Nephron (organoid): ENCODE results near the gene RRP36.
"Not testable (repeated sequence)": the region's sequence is repeated elsewhere in the genome, so short reads cannot be mapped to it uniquely, and the experiment has no call there.

Experiments
- H3K27ac Mint-ChIP-seq, 3 experiments: 2 replicates each; pipeline ENCODE4 v1.8.0; 2020; ENCODE audit warnings: mixed read lengths in 3 of 3, mild to moderate bottlenecking in 2 of 3, moderate library complexity in 1 of 3
- H3K27me3 Mint-ChIP-seq: 2 replicates; pipeline ENCODE4 v1.8.0; 2021; ENCODE audit warnings: low read depth, mild to moderate bottlenecking, moderate library complexity, mixed read lengths
- H3K36me3 Mint-ChIP-seq: 2 replicates; pipeline ENCODE4 v1.8.0; 2020; ENCODE audit warnings: low read depth, mixed read lengths
- H3K4me1 Mint-ChIP-seq: 2 replicates; pipeline ENCODE4 v1.8.0; 2020; ENCODE audit warnings: mixed read lengths
- H3K4me3 Mint-ChIP-seq, 3 experiments: 2 replicates each; pipeline ENCODE4 v1.8.0; 2020; ENCODE audit warnings: mild to moderate bottlenecking in 3 of 3, mixed read lengths in 3 of 3, moderate library complexity in 2 of 3
- H3K9me3 Mint-ChIP-seq: 2 replicates; pipeline ENCODE4 v1.8.0; 2020; ENCODE audit warnings: mixed read lengths
- TF ChIP-seq, protein P1 (sequence below), 3 experiments: fragments of 200-600 bp; sonication (generic); IDR thresholded peaks; one replicate each; pipeline ENCODE4 v1.5.0; 2021; ENCODE audit warnings: antibody characterized with exemption in 3 of 3; ENCODE audit not compliant: unreplicated experiment in 3 of 3

RRP36 gene

GRCh38 chr6:42987533-42988451 is 33.6 kb upstream of the RRP36 start:
- TF ChIP-seq, protein P1, sequence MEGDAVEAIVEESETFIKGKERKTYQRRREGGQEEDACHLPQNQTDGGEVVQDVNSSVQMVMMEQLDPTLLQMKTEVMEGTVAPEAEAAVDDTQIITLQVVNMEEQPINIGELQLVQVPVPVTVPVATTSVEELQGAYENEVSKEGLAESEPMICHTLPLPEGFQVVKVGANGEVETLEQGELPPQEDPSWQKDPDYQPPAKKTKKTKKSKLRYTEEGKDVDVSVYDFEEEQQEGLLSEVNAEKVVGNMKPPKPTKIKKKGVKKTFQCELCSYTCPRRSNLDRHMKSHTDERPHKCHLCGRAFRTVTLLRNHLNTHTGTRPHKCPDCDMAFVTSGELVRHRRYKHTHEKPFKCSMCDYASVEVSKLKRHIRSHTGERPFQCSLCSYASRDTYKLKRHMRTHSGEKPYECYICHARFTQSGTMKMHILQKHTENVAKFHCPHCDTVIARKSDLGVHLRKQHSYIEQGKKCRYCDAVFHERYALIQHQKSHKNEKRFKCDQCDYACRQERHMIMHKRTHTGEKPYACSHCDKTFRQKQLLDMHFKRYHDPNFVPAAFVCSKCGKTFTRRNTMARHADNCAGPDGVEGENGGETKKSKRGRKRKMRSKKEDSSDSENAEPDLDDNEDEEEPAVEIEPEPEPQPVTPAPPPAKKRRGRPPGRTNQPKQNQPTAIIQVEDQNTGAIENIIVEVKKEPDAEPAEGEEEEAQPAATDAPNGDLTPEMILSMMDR (IDR thresholded peaks at IDR 0.05; ENCODE audit: unreplicated experiment in 3 of 3), result no peak
- H3K9me3 Mint-ChIP-seq, result no peaks in the 10 kb centered on the region
- H3K27me3 Mint-ChIP-seq, result no peaks in the 10 kb centered on the region
- H3K27ac Mint-ChIP-seq, result peak overlapping the region in 2 of 3 experiments; percentile 57 to 86
- peaks cover 46% of the 10 kb centered on the region for H3K4me1 Mint-ChIP-seq
- peaks cover 24% of the 10 kb centered on the region for H3K36me3 Mint-ChIP-seq
- H3K4me3 Mint-ChIP-seq, result peak overlapping the region; percentile 27 to 96 (median 93)

DNA sequence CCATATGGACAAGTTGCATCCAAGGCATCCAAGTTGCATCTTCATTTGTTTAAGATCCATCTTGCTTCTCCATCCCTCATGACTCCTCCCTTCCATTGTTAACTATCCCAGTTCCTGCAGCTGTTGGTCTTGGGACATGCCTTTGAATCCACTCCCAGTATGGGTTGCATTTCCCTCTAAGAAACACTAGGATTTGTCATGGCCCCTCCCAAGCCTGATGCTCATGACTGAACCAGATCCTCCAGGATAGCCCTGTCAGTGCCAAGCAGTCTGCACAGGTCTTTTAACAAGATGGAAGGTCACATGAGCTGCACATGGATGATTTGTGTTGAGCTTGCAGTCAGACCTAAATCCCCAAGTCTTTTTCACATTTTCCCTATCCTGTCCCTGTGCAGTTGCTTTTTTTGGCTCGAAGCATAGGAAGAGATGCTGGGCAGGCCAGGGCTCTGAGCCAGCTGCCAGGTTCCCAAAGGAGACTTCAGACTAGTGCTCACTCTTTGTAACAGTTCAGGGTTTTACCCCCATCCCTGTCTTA is 32.9 kb upstream of the RRP36 start:
- no peaks in the 10 kb centered on the region for H3K27me3 Mint-ChIP-seq
- H3K9me3 Mint-ChIP-seq, result no peaks in the 10 kb centered on the region
- H3K27ac Mint-ChIP-seq, result peak overlapping the region in 2 of 3 experiments; percentile 57 to 86
- TF ChIP-seq, protein P1 (IDR thresholded peaks at IDR 0.05; ENCODE audit: unreplicated experiment in 3 of 3), result no peak
- peak overlapping the region; percentile 27 to 78 (median 71) for H3K4me3 Mint-ChIP-seq
- peaks cover 27% of the 10 kb centered on the region for H3K36me3 Mint-ChIP-seq
- peaks cover 46% of the 10 kb centered on the region for H3K4me1 Mint-ChIP-seq

GRCh38 chr6:42989923-42990322 is 31.5 kb upstream of the RRP36 start:
- peaks cover 29% of the 10 kb centered on the region for H3K36me3 Mint-ChIP-seq
- H3K9me3 Mint-ChIP-seq, result no peaks in the 10 kb centered on the region
- H3K4me3 Mint-ChIP-seq, result no peak overlapping the region
- TF ChIP-seq, protein P1 (IDR thresholded peaks at IDR 0.05; ENCODE audit: unreplicated experiment in 3 of 3), result no peak
- H3K27ac Mint-ChIP-seq, result no peak overlapping the region
- no peaks in the 10 kb centered on the region for H3K27me3 Mint-ChIP-seq
- peaks cover 37% of the 10 kb centered on the region for H3K4me1 Mint-ChIP-seq

DNA sequence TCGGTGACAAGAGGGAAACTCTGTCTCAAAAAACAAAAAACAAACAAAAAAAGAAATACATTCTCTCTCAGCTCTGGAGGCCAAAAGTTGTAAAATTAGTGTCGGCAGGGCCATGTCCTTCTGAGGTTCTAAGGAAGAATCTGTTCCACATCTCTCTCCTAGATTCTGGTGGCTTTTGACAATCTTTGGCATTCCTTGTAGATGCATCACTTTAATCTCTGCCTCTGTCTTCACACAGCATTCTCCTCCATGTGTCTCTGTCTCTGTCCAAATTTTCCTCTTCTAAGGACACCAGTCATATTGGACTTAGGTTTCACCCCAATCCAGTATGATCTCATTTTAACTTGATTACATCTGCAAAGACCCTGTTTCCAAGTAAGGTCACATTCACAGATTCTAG is 28.0 kb upstream of the RRP36 start:
- no peak overlapping the region for H3K4me3 Mint-ChIP-seq
- H3K36me3 Mint-ChIP-seq, result peaks cover 30% of the 10 kb centered on the region
- peaks cover 3% of the 10 kb centered on the region for H3K4me1 Mint-ChIP-seq
- no peak overlapping the region for H3K27ac Mint-ChIP-seq
- H3K9me3 Mint-ChIP-seq, result no peaks in the 10 kb centered on the region
- TF ChIP-seq, protein P1 (IDR thresholded peaks at IDR 0.05; ENCODE audit: unreplicated experiment in 3 of 3), result no peak
- no peaks in the 10 kb centered on the region for H3K27me3 Mint-ChIP-seq

GRCh38 chr6:42996513-42996912 is 24.9 kb upstream of the RRP36 start:
- Mint-ChIP-seq H3K4me3 (no peak overlapping the region), H3K27ac (peak overlapping the region; percentile 88 to 93 (median 92)), H3K36me3 (peaks cover 21% of the 10 kb centered on the region), H3K9me3 (no peaks in the 10 kb centered on the region), H3K27me3 (no peaks in the 10 kb centered on the region), H3K4me1 (peaks cover 6% of the 10 kb centered on the region)
- TF ChIP-seq, protein P1 (IDR thresholded peaks at IDR 0.05; ENCODE audit: unreplicated experiment in 3 of 3), result no peak

- H3K27me3 Mint-ChIP-seq, result not testable (repeated sequence)
- H3K36me3 Mint-ChIP-seq, result peaks cover 21% of the 10 kb centered on the region
Measured at GRCh38 chr6:42998205-42998604, 23.2 kb upstream of the RRP36 start.

More at GRCh38 chr6:42998205-42998604, 23.2 kb upstream of the RRP36 start:
- H3K4me1 Mint-ChIP-seq, H3K9me3 Mint-ChIP-seq, H3K4me3 Mint-ChIP-seq: not testable (repeated sequence)
- H3K27ac Mint-ChIP-seq, result peak overlapping the region in 1 of 3 experiments; percentile 51
